GM12878 (cell line): ENCODE results near the gene OR5B2. TPM values are rescaled to one million over a fixed set of nuclear protein-coding genes. Genes with fewer than 3 reads are reported as not detected.

Experiments used
- ATAC-seq: fragments of 200-7000 bp; cut with Tn5 transposase; 3 replicates; pipeline ENCODE4 v1.9.1; 2020; ENCODE audit warnings: mild to moderate bottlenecking, moderate library complexity
- BruUV-seq: library from RNA; stranded (reverse); fragments of 400-500 nt; replicated peaks from 2 replicates; lab custom pipeline; 2021; lab: Mats Ljungman, UMichigan
- CTCF ChIA-PET: fragments of 300-600 bp; sonication (Branson Sonifier 250); formaldehyde crosslinking; extraction: SDS; loops from one replicate; lab custom pipeline; 2021; ENCODE audit warnings: inconsistent platforms; lab: Yijun Ruan, JAX
- POLR2A ChIA-PET: fragments of 350-600 bp; formaldehyde crosslinking; extraction: SDS; loops from one replicate; lab custom pipeline; 2021; ENCODE audit warnings: inconsistent platforms; lab: Charles Lee
- RAD21 ChIA-PET: fragments of 300-600 bp; sonication (Branson Sonifier 250); formaldehyde crosslinking; loops from one replicate; lab custom pipeline; 2023; ENCODE audit warnings: antibody characterized with exemption; ENCODE audit not compliant: unreplicated experiment; lab: Charles Lee
- SMC1A ChIA-PET: fragments of 300-600 bp; sonication (Branson Sonifier 250); formaldehyde crosslinking; loops from one replicate; lab custom pipeline; 2023; ENCODE audit not compliant: unreplicated experiment, uncharacterized antibody; lab: Charles Lee
- DNase-seq: peaks from one replicate; pipeline ENCODE4 v3.0.0-alpha.2; 2011; ENCODE audit warnings: low read depth, low spot score
- FAIRE-seq: peaks from 3 replicates; lab custom pipeline; 2011; peaks lifted over from hg19 to GRCh38; lab: Jason Lieb, UNC
- H2AFZ ChIP-seq: 2 replicates; pipeline ENCODE4 v1.6.0; 2011; ENCODE audit warnings: low read depth, low read length, control low read depth; ENCODE audit not compliant: control insufficient read depth
- H3K27ac ChIP-seq: 2 replicates; pipeline ENCODE4 v1.5.1; 2011; ENCODE audit warnings: control low read depth; ENCODE audit not compliant: control insufficient read depth, insufficient read depth
- H3K27me3 ChIP-seq, 2 experiments: replicated peaks in 1 of 2; 2 replicates each; pipeline versions ENCODE4 v1.6.0 to v1.6.1; 2011; ENCODE audit warnings: low read length in 1 of 2; ENCODE audit not compliant: control insufficient read depth in 2 of 2, insufficient read depth in 2 of 2
- H3K36me3 ChIP-seq, 2 experiments: 2 replicates each; pipeline ENCODE4 v1.5.1; 2011; ENCODE audit warnings: low read length in 1 of 2; ENCODE audit not compliant: control insufficient read depth in 2 of 2, insufficient read depth in 2 of 2
- H3K4me1 ChIP-seq: 2 replicates; pipeline ENCODE4 v1.6.1; 2011; ENCODE audit warnings: mild to moderate bottlenecking, low read length, moderate library complexity, mixed read lengths; ENCODE audit not compliant: control insufficient read depth, insufficient read depth
- H3K4me2 ChIP-seq: 2 replicates; pipeline ENCODE4 v1.6.0; 2011; ENCODE audit warnings: control low read depth; ENCODE audit not compliant: control insufficient read depth, insufficient read depth
- H3K4me3 ChIP-seq: fragments of 200-600 bp; sonication (generic); 2 replicates; pipeline ENCODE4 v1.5.1; 2016
- H3K79me2 ChIP-seq: 2 replicates; pipeline ENCODE4 v1.6.0; 2011; ENCODE audit warnings: low read length; ENCODE audit not compliant: control insufficient read depth, insufficient read depth
- H3K9ac ChIP-seq: 2 replicates; pipeline ENCODE4 v1.8.0; 2011; ENCODE audit warnings: low read length, control low read depth, mixed read lengths; ENCODE audit not compliant: control insufficient read depth, insufficient read depth
- H3K9me3 ChIP-seq: replicated peaks from 3 replicates; pipeline ENCODE4 v1.5.1; 2011; ENCODE audit warnings: mild to moderate bottlenecking, low read length; ENCODE audit not compliant: control insufficient read depth, insufficient read depth
- H4K20me1 ChIP-seq: 2 replicates; pipeline ENCODE4 v1.6.0; 2011; ENCODE audit not compliant: control insufficient read depth, insufficient read depth
- ESRRA ChIP-seq: IDR thresholded peaks from 2 replicates; pipeline ENCODE4 v1.6.1; 2012; ENCODE audit warnings: mild to moderate bottlenecking, low read length, improper control_type of control experiment
- FOS ChIP-seq: IDR thresholded peaks from 3 replicates; pipeline ENCODE4 v1.6.1; 2011; ENCODE audit warnings: borderline replicate concordance; ENCODE audit not compliant: insufficient read length; ENCODE audit errors: extremely low read depth
- HDGF ChIP-seq: fragments of 450-650 bp; IDR thresholded peaks from 2 replicates; pipeline ENCODE4 v1.6.1; 2016; ENCODE audit warnings: antibody characterized with exemption
- KDM1A ChIP-seq: fragments of 200-600 bp; sonication (generic); IDR thresholded peaks from 2 replicates; pipeline ENCODE4 v1.6.1; 2016; ENCODE audit warnings: borderline replicate concordance
- PAX5 ChIP-seq: IDR thresholded peaks from 2 replicates; pipeline ENCODE4 v1.6.1; 2011; ENCODE audit warnings: low read depth, low read length, borderline replicate concordance
- PML ChIP-seq: IDR thresholded peaks from 2 replicates; pipeline ENCODE4 v1.6.1; 2012; ENCODE audit warnings: low read length, inconsistent platforms
- RAD21 ChIP-seq: IDR thresholded peaks from 2 replicates; pipeline ENCODE4 v1.6.1; 2011; ENCODE audit warnings: mild to moderate bottlenecking, low read depth, low read length, moderate library complexity; ENCODE audit not compliant: insufficient read depth
- RELA ChIP-seq: fragments of 450-650 bp; IDR thresholded peaks from 2 replicates; pipeline ENCODE4 v1.8.0; 2014; ENCODE audit warnings: borderline replicate concordance; ENCODE audit not compliant: partially characterized antibody
- RUNX3 ChIP-seq: IDR thresholded peaks from 2 replicates; pipeline ENCODE4 v1.6.1; 2012; ENCODE audit warnings: low read length, inconsistent platforms
- SIN3A ChIP-seq: IDR thresholded peaks from 2 replicates; pipeline ENCODE4 v1.6.1; 2012; ENCODE audit warnings: low read depth, low read length, improper control_type of control experiment
- SREBF2 ChIP-seq: IDR thresholded peaks from 2 replicates; pipeline ENCODE4 v1.6.1; 2012; ENCODE audit warnings: mild to moderate bottlenecking, low read length
- SRF ChIP-seq, 2 experiments: IDR thresholded peaks; 2 replicates each; pipeline ENCODE4 v1.6.1; 2011; ENCODE audit warnings: low read depth in 2 of 2, low read length in 2 of 2, mild to moderate bottlenecking in 1 of 2, moderate library complexity in 1 of 2
- TARDBP ChIP-seq: IDR thresholded peaks from 2 replicates; pipeline ENCODE4 v1.6.1; 2016; ENCODE audit warnings: borderline replicate concordance
- TCF7 ChIP-seq: IDR thresholded peaks from 2 replicates; pipeline ENCODE4 v1.6.1; 2014; ENCODE audit warnings: antibody characterized with exemption, borderline replicate concordance
- WRNIP1 ChIP-seq: IDR thresholded peaks from 2 replicates; pipeline ENCODE4 v1.6.1; 2011; ENCODE audit warnings: low read depth, low read length, improper control_type of control experiment, borderline replicate concordance
- YBX1 ChIP-seq: fragments of 450-650 bp; IDR thresholded peaks from 2 replicates; pipeline ENCODE4 v1.6.1; 2016; ENCODE audit warnings: antibody characterized with exemption
- ZNF622 ChIP-seq: fragments of 450-650 bp; IDR thresholded peaks from 2 replicates; pipeline ENCODE4 v1.6.1; 2017; ENCODE audit warnings: mild to moderate bottlenecking, inconsistent platforms
- WGBS: methylation state at CpG from one replicate; pipeline ENCODE4 v1.1.6; 2016; ENCODE audit warnings: low lambda C conversion rate; ENCODE audit not compliant: insufficient replicate concordance, insufficient coverage; ENCODE audit errors: missing lambda C conversion rate; 5-methylcytosine and 5-hydroxymethylcytosine counted together
- in situ Hi-C: fragments of 300-500 bp; cut with MboI; formaldehyde crosslinking; loops from 9 replicates; pipeline ENCODE4 v1.14.3; 2018; ENCODE audit warnings: mixed read lengths
- intact Hi-C: fragments of 100-400 bp; cut with micrococcal nuclease; formaldehyde crosslinking; loops from one replicate; pipeline ENCODE4 v1.14.2; 2022; ENCODE audit not compliant: unreplicated experiment
- polyA plus RNA-seq, 11 experiments: library from polyadenylated mRNA; depleted of rRNA in 4 of 11; unstranded in 6 of 11; stranded (reverse) in 5 of 11; fragments of >200 nt; fragmentation: Nextera tagmentation in 4 of 11; fragmentation: Illumina TruSeq in 1 of 11; extraction: Ambion mirVana in 4 of 11; extraction: Trizol in 1 of 11; gene quantifications; 1 replicate in 1 of 11; 2 replicates in 10 of 11; pipeline versions ENCODE4 v1.2.1 to v1.2.3, GENCODE V29; 2011 to 2016; ENCODE audit warnings: inconsistent platforms in 2 of 11, missing spikeins in 2 of 11, low read depth in 1 of 11
- total RNA-seq, 4 experiments: library from RNA; depleted of rRNA in 3 of 4; stranded (reverse); fragments of >200 nt in 3 of 4; fragmentation: Illumina TruSeq in 1 of 4; extraction: Trizol in 1 of 4; gene quantifications; 2 replicates each; pipeline versions ENCODE4 v1.2.1 to v1.2.3, GENCODE V29; 2013 to 2021
- TF ChIP-seq, protein P1 (sequence below): IDR thresholded peaks from 2 replicates; pipeline ENCODE4 v1.6.1; 2012; ENCODE audit warnings: mild to moderate bottlenecking, low read depth, low read length
- TF ChIP-seq, protein P2 (sequence below): IDR thresholded peaks from 2 replicates; pipeline ENCODE4 v1.6.1; 2012; ENCODE audit warnings: low read depth, low read length, improper control_type of control experiment
- TF ChIP-seq, protein P3 (sequence below): fragments of 450-650 bp; IDR thresholded peaks from 2 replicates; pipeline ENCODE4 v1.6.1; 2016; ENCODE audit warnings: mild to moderate bottlenecking, moderate library complexity, borderline replicate concordance

Gene OR5B2
- total and polyA plus RNA-seq, 10 of the 15 experiments (the other 5 are each of a cell fraction or from before 2014, with no cell fraction given) = 0.26 TPM; not detected in 9

DNA sequence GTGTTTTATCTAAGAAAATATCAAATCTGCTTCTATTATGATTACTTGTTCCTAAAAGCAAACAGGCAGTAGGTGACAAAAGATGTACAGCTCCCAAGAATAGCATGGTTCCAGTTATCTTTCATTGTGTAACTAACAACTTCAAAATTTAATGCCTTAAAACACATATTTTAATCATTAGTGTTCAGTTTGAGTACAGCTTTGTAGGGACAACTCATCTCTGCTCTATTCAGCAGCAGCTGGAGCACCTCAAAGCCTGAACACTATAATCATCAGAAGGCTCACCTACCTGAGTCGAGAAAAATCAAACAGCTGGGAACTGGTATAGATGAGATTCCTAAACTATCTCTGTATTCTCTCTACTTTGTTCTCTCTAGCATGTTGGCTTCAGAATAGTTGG lies 38.4 kb upstream of the OR5B2 start:
- no peak for ATAC-seq
- no peaks in the 10 kb centered on the region for H4K20me1 ChIP-seq
- in situ Hi-C loops = no loop called here
- no TSS peak for BruUV-seq
- H2AFZ ChIP-seq = no peak overlapping the region
- no peaks in the 10 kb centered on the region for H3K27me3 ChIP-seq
- DNase-seq = no peak
- no peaks in the 10 kb centered on the region; the same call in 2 of the 3 replicates for H3K9me3 ChIP-seq
- no peak overlapping the region for H3K27ac ChIP-seq
- no peaks in the 10 kb centered on the region for H3K4me1 ChIP-seq
- no peak overlapping the region for H3K4me2 ChIP-seq
- no peak for TF ChIP-seq PML
- TF ChIP-seq, protein P1, sequence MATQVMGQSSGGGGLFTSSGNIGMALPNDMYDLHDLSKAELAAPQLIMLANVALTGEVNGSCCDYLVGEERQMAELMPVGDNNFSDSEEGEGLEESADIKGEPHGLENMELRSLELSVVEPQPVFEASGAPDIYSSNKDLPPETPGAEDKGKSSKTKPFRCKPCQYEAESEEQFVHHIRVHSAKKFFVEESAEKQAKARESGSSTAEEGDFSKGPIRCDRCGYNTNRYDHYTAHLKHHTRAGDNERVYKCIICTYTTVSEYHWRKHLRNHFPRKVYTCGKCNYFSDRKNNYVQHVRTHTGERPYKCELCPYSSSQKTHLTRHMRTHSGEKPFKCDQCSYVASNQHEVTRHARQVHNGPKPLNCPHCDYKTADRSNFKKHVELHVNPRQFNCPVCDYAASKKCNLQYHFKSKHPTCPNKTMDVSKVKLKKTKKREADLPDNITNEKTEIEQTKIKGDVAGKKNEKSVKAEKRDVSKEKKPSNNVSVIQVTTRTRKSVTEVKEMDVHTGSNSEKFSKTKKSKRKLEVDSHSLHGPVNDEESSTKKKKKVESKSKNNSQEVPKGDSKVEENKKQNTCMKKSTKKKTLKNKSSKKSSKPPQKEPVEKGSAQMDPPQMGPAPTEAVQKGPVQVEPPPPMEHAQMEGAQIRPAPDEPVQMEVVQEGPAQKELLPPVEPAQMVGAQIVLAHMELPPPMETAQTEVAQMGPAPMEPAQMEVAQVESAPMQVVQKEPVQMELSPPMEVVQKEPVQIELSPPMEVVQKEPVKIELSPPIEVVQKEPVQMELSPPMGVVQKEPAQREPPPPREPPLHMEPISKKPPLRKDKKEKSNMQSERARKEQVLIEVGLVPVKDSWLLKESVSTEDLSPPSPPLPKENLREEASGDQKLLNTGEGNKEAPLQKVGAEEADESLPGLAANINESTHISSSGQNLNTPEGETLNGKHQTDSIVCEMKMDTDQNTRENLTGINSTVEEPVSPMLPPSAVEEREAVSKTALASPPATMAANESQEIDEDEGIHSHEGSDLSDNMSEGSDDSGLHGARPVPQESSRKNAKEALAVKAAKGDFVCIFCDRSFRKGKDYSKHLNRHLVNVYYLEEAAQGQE = no peak
- TF ChIP-seq TCF7 = no peak
- TF ChIP-seq SREBF2 = no peak
- TF ChIP-seq WRNIP1 = no peak
- no peak for TF ChIP-seq RAD21
- no peak for TF ChIP-seq RUNX3
- TF ChIP-seq HDGF = no peak
- no peak for TF ChIP-seq RELA
- TF ChIP-seq, protein P2, sequence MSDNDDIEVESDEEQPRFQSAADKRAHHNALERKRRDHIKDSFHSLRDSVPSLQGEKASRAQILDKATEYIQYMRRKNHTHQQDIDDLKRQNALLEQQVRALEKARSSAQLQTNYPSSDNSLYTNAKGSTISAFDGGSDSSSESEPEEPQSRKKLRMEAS = no peak
- TF ChIP-seq SIN3A = no peak
- TF ChIP-seq, protein P3, sequence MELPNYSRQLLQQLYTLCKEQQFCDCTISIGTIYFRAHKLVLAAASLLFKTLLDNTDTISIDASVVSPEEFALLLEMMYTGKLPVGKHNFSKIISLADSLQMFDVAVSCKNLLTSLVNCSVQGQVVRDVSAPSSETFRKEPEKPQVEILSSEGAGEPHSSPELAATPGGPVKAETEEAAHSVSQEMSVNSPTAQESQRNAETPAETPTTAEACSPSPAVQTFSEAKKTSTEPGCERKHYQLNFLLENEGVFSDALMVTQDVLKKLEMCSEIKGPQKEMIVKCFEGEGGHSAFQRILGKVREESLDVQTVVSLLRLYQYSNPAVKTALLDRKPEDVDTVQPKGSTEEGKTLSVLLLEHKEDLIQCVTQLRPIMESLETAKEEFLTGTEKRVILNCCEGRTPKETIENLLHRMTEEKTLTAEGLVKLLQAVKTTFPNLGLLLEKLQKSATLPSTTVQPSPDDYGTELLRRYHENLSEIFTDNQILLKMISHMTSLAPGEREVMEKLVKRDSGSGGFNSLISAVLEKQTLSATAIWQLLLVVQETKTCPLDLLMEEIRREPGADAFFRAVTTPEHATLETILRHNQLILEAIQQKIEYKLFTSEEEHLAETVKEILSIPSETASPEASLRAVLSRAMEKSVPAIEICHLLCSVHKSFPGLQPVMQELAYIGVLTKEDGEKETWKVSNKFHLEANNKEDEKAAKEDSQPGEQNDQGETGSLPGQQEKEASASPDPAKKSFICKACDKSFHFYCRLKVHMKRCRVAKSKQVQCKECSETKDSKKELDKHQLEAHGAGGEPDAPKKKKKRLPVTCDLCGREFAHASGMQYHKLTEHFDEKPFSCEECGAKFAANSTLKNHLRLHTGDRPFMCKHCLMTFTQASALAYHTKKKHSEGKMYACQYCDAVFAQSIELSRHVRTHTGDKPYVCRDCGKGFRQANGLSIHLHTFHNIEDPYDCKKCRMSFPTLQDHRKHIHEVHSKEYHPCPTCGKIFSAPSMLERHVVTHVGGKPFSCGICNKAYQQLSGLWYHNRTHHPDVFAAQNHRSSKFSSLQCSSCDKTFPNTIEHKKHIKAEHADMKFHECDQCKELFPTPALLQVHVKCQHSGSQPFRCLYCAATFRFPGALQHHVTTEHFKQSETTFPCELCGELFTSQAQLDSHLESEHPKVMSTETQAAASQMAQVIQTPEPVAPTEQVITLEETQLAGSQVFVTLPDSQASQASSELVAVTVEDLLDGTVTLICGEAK = no peak
- TF ChIP-seq ESRRA = no peak
- TF ChIP-seq YBX1 = no peak
- no peak for TF ChIP-seq PAX5
- no peak for TF ChIP-seq KDM1A
- no peak for TF ChIP-seq TARDBP
- no peak for TF ChIP-seq ZNF622
- TF ChIP-seq SRF (IDR thresholded peaks at IDR 0.05; ENCODE audit: low read depth in 2 of 2, low read length in 2 of 2) = no peak
- no peak for TF ChIP-seq FOS
- TF ChIP-seq, all 136 proteins: peak for 0
- no peak for FAIRE-seq
- intact Hi-C loops = no loop called here
- ChIA-PET RAD21 (no interaction called here), CTCF (interaction anchor here (1.4 kb wide), 1 partner anchor 47 kb away, joined by 4 read pairs; no protein-coding TSS in a partner anchor), POLR2A (no interaction called here), SMC1A (interaction anchor here (1.1 to 1.2 kb wide), 2 partner anchors 10 to 32 kb away, joined by 4 read pairs; no protein-coding TSS in a partner anchor)
- 65% methylated on average over 1 of the region's 1 CpG for WGBS
- Histone ChIP-seq H3K4me3 (no peak overlapping the region), H3K9ac (no peak overlapping the region), H3K36me3 (no peaks in the 10 kb centered on the region), H3K79me2 (no peaks in the 10 kb centered on the region)
